A673 (cell line): ENCODE results near the gene CSNK1G3. TPM values are rescaled to one million over a fixed set of nuclear protein-coding genes. Genes with fewer than 3 reads are reported as not detected.

Experiments used
- BruUV-seq: library from RNA; stranded (reverse); fragments of 400-500 nt; replicated peaks from 2 replicates; lab custom pipeline; 2021; lab: Mats Ljungman, UMichigan
- CTCF ChIA-PET: fragments of 300-600 bp; sonication (Branson Sonifier 250); formaldehyde crosslinking; loops from one replicate; lab custom pipeline; 2022; ENCODE audit warnings: antibody characterized with exemption; lab: Charles Lee
- POLR2A ChIA-PET: fragments of 300-600 bp; sonication (Branson Sonifier 250); formaldehyde crosslinking; loops from one replicate; lab custom pipeline; 2022; ENCODE audit warnings: antibody characterized with exemption; ENCODE audit not compliant: low non-redundant PET; lab: Charles Lee
- DNase-seq: peaks from one replicate; pipeline ENCODE4 v3.0.0-alpha.2; 2015; ENCODE audit warnings: low spot score
- H3K27ac ChIP-seq: fragments of 200-600 bp; sonication (generic); 2 replicates; pipeline ENCODE4 v1.5.1; 2016; ENCODE audit warnings: mixed run types, low read depth, mild to moderate bottlenecking, mixed read lengths, antibody characterized with exemption, low read length; ENCODE audit not compliant: poor library complexity, severe bottlenecking
- H3K27me3 ChIP-seq: fragments of 200-600 bp; sonication (generic); replicated peaks from 2 replicates; pipeline ENCODE4 v1.6.1; 2017; ENCODE audit warnings: mixed run types, low read depth, mild to moderate bottlenecking, mixed read lengths, antibody characterized with exemption, low read length; ENCODE audit not compliant: insufficient read depth, poor library complexity
- H3K36me3 ChIP-seq: fragments of 200-600 bp; sonication (generic); 2 replicates; pipeline ENCODE4 v1.6.1; 2016; ENCODE audit warnings: mixed run types, mild to moderate bottlenecking, mixed read lengths, antibody characterized with exemption, low read length; ENCODE audit not compliant: insufficient read depth, poor library complexity, severe bottlenecking
- H3K4me1 ChIP-seq: fragments of 200-600 bp; sonication (generic); 2 replicates; pipeline ENCODE4 v1.6.1; 2017; ENCODE audit warnings: mixed run types, mild to moderate bottlenecking, mixed read lengths, antibody characterized with exemption, low read length; ENCODE audit not compliant: insufficient read depth, poor library complexity, severe bottlenecking
- H3K4me3 ChIP-seq: fragments of 200-600 bp; sonication (generic); 2 replicates; pipeline ENCODE4 v1.5.1; 2016; ENCODE audit warnings: low read depth, mixed run types, mild to moderate bottlenecking, mixed read lengths, low read length; ENCODE audit not compliant: poor library complexity, severe bottlenecking
- H3K9me3 ChIP-seq: fragments of 200-600 bp; sonication (generic); 2 replicates; pipeline ENCODE4 v1.6.1; 2016; ENCODE audit warnings: mixed run types, low read depth, mild to moderate bottlenecking, mixed read lengths, antibody characterized with exemption, low read length; ENCODE audit not compliant: poor library complexity, severe bottlenecking
- EZH2 ChIP-seq: fragments of 200-600 bp; sonication (generic); IDR thresholded peaks from 2 replicates; pipeline ENCODE4 v1.6.1; 2017; ENCODE audit warnings: borderline replicate concordance, low read depth, mild to moderate bottlenecking, mixed read lengths, antibody characterized with exemption, low read length; ENCODE audit not compliant: poor library complexity, severe bottlenecking
- intact Hi-C: fragments of 100-400 bp; cut with micrococcal nuclease; formaldehyde crosslinking; loops from one replicate; pipeline ENCODE4 v1.10.0; 2022; ENCODE audit not compliant: unreplicated experiment
- total RNA-seq: library from RNA; stranded (reverse); gene quantifications from 2 replicates; pipeline ENCODE4 v1.2.3, GENCODE V29; 2021
- TF ChIP-seq, protein P1 (sequence below): fragments of 300-800, 200-600 bp; sonication (generic); conservative IDR thresholded peaks from 2 replicates; pipeline ENCODE4 v1.5.1; 2017; ENCODE audit warnings: low read depth, mild to moderate bottlenecking, antibody characterized with exemption, low read length, moderate library complexity, mixed read lengths

CSNK1G3 gene
- total RNA-seq, 1 experiment from 2014 or later = 42.1 TPM

DNA sequence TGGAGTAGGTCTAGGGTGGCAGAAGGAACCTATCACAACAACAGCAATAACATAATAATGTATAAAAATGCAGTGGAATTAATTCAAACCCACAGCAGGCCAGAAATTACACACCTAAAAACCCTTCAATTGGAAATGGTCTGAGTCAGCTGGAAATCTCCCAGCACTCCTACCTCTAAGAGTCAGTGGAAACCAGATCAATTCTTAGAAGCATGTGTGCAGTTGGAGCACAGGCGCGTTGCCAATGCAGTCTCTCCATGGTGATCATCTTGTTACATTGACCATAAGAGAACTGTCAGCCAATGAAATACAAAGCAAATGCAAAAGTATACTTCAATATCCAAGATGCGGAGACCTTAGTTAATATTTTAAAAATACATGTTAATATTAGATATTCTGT lies 15.1 kb upstream of the CSNK1G3 start:
- intact Hi-C loops = no loop called here
- H3K4me3 ChIP-seq = no peak overlapping the region
- CTCF ChIA-PET = no interaction called here
- H3K9me3 ChIP-seq = no peaks in the 10 kb centered on the region
- H3K27ac ChIP-seq = no peak overlapping the region
- DNase-seq = peak; percentile 9
- POLR2A ChIA-PET = interaction anchor here (0.7 kb wide), 1 partner anchor 1889 kb away, joined by 6 read pairs; no protein-coding TSS in a partner anchor
- BruUV-seq = no TSS peak
- H3K27me3 ChIP-seq = no peaks in the 10 kb centered on the region
- TF ChIP-seq, protein P1, sequence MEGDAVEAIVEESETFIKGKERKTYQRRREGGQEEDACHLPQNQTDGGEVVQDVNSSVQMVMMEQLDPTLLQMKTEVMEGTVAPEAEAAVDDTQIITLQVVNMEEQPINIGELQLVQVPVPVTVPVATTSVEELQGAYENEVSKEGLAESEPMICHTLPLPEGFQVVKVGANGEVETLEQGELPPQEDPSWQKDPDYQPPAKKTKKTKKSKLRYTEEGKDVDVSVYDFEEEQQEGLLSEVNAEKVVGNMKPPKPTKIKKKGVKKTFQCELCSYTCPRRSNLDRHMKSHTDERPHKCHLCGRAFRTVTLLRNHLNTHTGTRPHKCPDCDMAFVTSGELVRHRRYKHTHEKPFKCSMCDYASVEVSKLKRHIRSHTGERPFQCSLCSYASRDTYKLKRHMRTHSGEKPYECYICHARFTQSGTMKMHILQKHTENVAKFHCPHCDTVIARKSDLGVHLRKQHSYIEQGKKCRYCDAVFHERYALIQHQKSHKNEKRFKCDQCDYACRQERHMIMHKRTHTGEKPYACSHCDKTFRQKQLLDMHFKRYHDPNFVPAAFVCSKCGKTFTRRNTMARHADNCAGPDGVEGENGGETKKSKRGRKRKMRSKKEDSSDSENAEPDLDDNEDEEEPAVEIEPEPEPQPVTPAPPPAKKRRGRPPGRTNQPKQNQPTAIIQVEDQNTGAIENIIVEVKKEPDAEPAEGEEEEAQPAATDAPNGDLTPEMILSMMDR = no peak
- TF ChIP-seq EZH2 = no peak
- H3K36me3 ChIP-seq = no peaks in the 10 kb centered on the region
- no peaks in the 10 kb centered on the region for H3K4me1 ChIP-seq

DNA sequence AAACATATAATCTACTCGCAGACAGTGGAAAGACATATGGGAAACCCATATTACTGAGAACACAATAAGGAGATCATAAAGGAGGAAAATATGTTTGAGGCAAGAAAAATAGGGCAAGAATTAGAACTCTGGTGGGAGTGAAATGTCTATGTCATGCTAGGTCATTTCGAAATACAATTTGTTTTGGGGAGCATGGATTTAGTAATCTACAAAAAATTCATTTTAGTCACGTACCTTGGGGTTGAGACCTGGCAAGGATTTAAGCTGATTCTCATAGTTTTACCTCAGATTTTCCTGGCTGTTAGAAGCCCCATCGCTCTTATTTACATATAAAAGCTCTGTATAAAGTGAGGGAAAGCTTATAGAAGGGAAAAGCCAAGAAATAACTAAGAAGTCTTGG lies 11.5 kb upstream of the CSNK1G3 start:
- no peak overlapping the region for H3K4me3 ChIP-seq
- DNase-seq = no peak
- H3K27me3 ChIP-seq = no peaks in the 10 kb centered on the region
- no peaks in the 10 kb centered on the region for H3K4me1 ChIP-seq
- no peaks in the 10 kb centered on the region for H3K9me3 ChIP-seq
- BruUV-seq = no TSS peak
- ChIA-PET CTCF (no interaction called here), POLR2A (no interaction called here)
- intact Hi-C loops = no loop called here
- H3K36me3 ChIP-seq = no peaks in the 10 kb centered on the region
- TF ChIP-seq, protein P1 = no peak
- TF ChIP-seq EZH2 = no peak
- no peak overlapping the region for H3K27ac ChIP-seq

DNA sequence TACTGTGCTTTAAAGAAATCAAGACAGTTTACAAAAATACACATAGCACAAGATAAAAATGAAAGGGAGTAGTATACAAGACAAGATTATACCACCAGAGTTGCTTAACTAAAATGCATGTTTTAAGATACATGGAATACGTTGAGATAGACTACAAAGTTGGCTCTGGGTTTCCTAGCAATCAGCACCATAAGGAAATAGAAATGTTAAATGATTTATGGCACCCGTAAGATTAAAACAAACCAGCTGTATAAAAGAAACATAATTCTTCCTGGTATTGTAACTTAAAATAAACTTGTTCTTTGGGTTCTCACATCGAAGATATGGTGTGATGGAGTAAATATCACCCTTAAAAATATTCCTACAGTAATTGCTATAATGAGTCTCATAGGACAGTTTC lies 9.9 kb upstream of the CSNK1G3 start:
- intact Hi-C loops = no loop called here
- Histone ChIP-seq H3K4me1 (no peaks in the 10 kb centered on the region), H3K27ac (no peak overlapping the region), H3K27me3 (no peaks in the 10 kb centered on the region), H3K36me3 (no peaks in the 10 kb centered on the region), H3K4me3 (no peak overlapping the region), H3K9me3 (no peaks in the 10 kb centered on the region)
- ChIA-PET CTCF (no interaction called here), POLR2A (no interaction called here)
- BruUV-seq = no TSS peak
- TF ChIP-seq EZH2 = no peak
- TF ChIP-seq, protein P1 = no peak
- no peak for DNase-seq
